Measurements from ENCODE around the gene NFYA. TPM values are rescaled to one million over a fixed set of nuclear protein-coding genes. Genes with fewer than 3 reads are reported as not detected.
A peak's percentile ranks its signal among the peaks of the same experiment; 100 is the strongest.

The NFYA gene
- total RNA-seq (10 to 100 TPM; 36.2 to 47.0 (median 42.2) TPM), total RNA-seq (28.3 to 127 (median 60.2) reads per million in 29 experiments)
- 34.3 TPM for total RNA-seq (2013)

DNA sequence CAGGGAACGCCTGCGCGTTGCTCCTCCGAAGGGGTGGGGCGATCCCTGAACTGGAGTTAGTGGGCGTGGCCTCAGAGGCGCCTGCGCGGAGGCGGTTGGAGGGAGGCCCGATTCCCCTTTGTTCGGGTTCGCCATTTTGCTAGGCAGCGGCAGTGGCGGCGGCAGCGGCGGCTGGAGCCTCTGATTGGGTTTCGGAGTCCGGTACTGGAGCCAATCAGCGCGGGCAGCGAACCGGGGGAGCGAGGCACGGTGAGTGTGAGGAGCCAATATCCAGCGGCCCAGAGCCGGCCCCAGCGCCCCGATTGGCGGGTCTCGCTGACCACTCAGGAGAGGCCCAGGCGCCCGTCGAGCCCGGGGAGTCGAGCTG, at the start of gene NFYA:
Gene NFYA, plus strand, starts transcription at position 139 of the 367 bp plus-strand sequence. CDS start 6,116 bp downstream, outside the sequence.
- DNase-seq (peak in 21 of 35 experiments; percentile 98 to 100 (median 100)), ATAC-seq (replicated peaks in 1 of 4) (peak; percentile 68 to 73 (median 72))
- Mint-ChIP-seq H3K9me3 (no peaks in the 10 kb centered on the region), H3K27ac (peak within 1 kb of the TSS; percentile 97 to 98), H3K36me3 (peaks cover 11% of the 10 kb centered on the region), H3K27me3 (no peaks in the 10 kb centered on the region), H3K4me3 (peak within 1 kb of the TSS; percentile 94 to 96 (median 95)), H3K4me1 (peaks cover 43 to 64% (median 55%) of the 10 kb centered on the region in 3 donors)
- H3K9me3 ChIP-seq = no peaks in the 10 kb centered on the region
- H3K4me3 ChIP-seq (ENCODE audit: control insufficient read depth in 1 of 2, extremely low read depth in 1 of 2, low read length in 1 of 2) = peak within 1 kb of the TSS; percentile 94
- CTCF ChIA-PET = interaction anchor here in 1 of 2 donors (1.2 kb wide), 1 partner anchor 45 kb away, joined by 6 read pairs; no protein-coding TSS in a partner anchor
- POLR2A ChIA-PET = interaction anchor here in 1 of 2 donors (0.6 kb wide), 1 partner anchor 10 kb away, joined by 7 read pairs; no protein-coding TSS in a partner anchor
- H3K36me3 ChIP-seq (ENCODE audit: control insufficient read depth in 2 of 2, extremely low read depth in 1 of 2, insufficient read depth in 1 of 2, low read length in 1 of 2) = peaks cover 0 to 26% of the 10 kb centered on the region in 2 donors
- no peaks in the 10 kb centered on the region for H3K27me3 ChIP-seq (replicated peaks in 1 of 2; ENCODE audit: control insufficient read depth in 2 of 2, extremely low read depth in 1 of 2, insufficient read depth in 2 of 2, low read length in 1 of 2)
- WGBS (ENCODE audit: insufficient coverage) = under 1% methylated on average over 37 of the region's 37 CpGs
- peak within 1 kb of the TSS; percentile 96 for H3K27ac ChIP-seq (ENCODE audit: low read length)
- H3K4me1 ChIP-seq (ENCODE audit: control insufficient read depth in 1 of 2, extremely low read depth in 1 of 2, insufficient read depth in 2 of 2, low read length in 2 of 2) = peaks cover 17 to 30% of the 10 kb centered on the region in 2 experiments

GRCh38 chr6:41023114-41023513, 49.7 kb upstream of the NFYA start:
- ChIA-PET POLR2A (no interaction called here), CTCF (no interaction called here)
- Mint-ChIP-seq H3K4me1 (peaks cover 12 to 13% (median 12%) of the 10 kb centered on the region in 3 donors), H3K27ac (no peak overlapping the region), H3K27me3 (peaks cover 0 to 2% of the 10 kb centered on the region in 2 donors), H3K9me3 (no peaks in the 10 kb centered on the region), H3K36me3 (peaks cover 13% of the 10 kb centered on the region), H3K4me3 (no peak overlapping the region)
- no peak for DNase-seq
- Histone ChIP-seq H3K36me3 (ENCODE audit: control insufficient read depth in 2 of 2, extremely low read depth in 1 of 2, insufficient read depth in 1 of 2, low read length in 1 of 2) (peaks cover 0 to 3% of the 10 kb centered on the region in 2 donors), H3K9me3 (no peaks in the 10 kb centered on the region), H3K27ac (ENCODE audit: low read length) (no peak overlapping the region), H3K4me3 (ENCODE audit: control insufficient read depth in 1 of 2, extremely low read depth in 1 of 2, low read length in 1 of 2) (no peak overlapping the region), H3K27me3 (replicated peaks in 1 of 2; ENCODE audit: control insufficient read depth in 2 of 2, extremely low read depth in 1 of 2, insufficient read depth in 2 of 2, low read length in 1 of 2) (no peaks in the 10 kb centered on the region), H3K4me1 (ENCODE audit: control insufficient read depth in 1 of 2, extremely low read depth in 1 of 2, insufficient read depth in 2 of 2, low read length in 2 of 2) (peaks cover 6 to 10% of the 10 kb centered on the region in 2 experiments)
- WGBS (ENCODE audit: insufficient coverage) = 89% methylated on average over 3 of the region's 3 CpGs
- ATAC-seq (replicated peaks in 1 of 4) = no peak

- H3K4me3 Mint-ChIP-seq = peak overlapping the region in 1 of 3 donors; percentile 11
- Histone ChIP-seq H3K4me3 (ENCODE audit: control insufficient read depth in 1 of 2, extremely low read depth in 1 of 2, low read length in 1 of 2) (no peak overlapping the region), H3K27me3 (replicated peaks in 1 of 2; ENCODE audit: control insufficient read depth in 2 of 2, extremely low read depth in 1 of 2, insufficient read depth in 2 of 2, low read length in 1 of 2) (no peaks in the 10 kb centered on the region), H3K4me1 (ENCODE audit: control insufficient read depth in 1 of 2, extremely low read depth in 1 of 2, insufficient read depth in 2 of 2, low read length in 2 of 2) (peaks cover 12 to 22% of the 10 kb centered on the region in 2 experiments), H3K27ac (ENCODE audit: low read length) (no peak overlapping the region), H3K36me3 (ENCODE audit: control insufficient read depth in 2 of 2, extremely low read depth in 1 of 2, insufficient read depth in 1 of 2, low read length in 1 of 2) (no peaks in the 10 kb centered on the region), H3K9me3 (no peaks in the 10 kb centered on the region)
- 87% methylated on average over 1 of the region's 3 CpGs for WGBS (ENCODE audit: insufficient coverage)
- no peaks in the 10 kb centered on the region for H3K27me3 Mint-ChIP-seq
- CTCF ChIA-PET = no interaction called here
- no peak for ATAC-seq (replicated peaks in 1 of 4)
- H3K9me3 Mint-ChIP-seq = no peaks in the 10 kb centered on the region
- DNase-seq = no peak
- peaks cover 23 to 26% (median 23%) of the 10 kb centered on the region in 3 donors for H3K4me1 Mint-ChIP-seq
- POLR2A ChIA-PET = no interaction called here
- H3K36me3 Mint-ChIP-seq = no peaks in the 10 kb centered on the region
- H3K27ac Mint-ChIP-seq = no peak overlapping the region
Observed at GRCh38 chr6:41025966-41026530, 46.7 kb upstream of the NFYA start.

DNA sequence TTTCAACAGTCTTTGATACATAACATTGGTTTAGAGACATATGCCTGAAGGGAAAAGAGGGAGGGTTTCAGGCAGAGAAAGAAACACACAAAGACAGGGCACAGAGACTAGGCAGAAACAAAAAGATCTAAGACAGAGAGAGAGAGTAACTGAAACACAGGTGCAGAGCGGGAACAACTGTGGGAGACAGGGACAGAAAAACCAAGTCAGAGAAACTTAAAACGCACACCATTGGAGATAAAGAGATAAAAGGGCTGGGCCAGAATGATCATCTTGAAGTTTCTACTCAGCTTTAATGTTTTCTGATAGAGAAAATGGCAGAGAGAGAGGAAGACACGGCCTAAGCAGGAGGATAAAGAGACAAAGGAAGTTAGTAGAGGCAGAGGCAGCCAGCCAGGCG, 45.5 kb upstream of the NFYA start:
- peaks cover 23 to 26% (median 23%) of the 10 kb centered on the region in 3 donors for H3K4me1 Mint-ChIP-seq

DNA sequence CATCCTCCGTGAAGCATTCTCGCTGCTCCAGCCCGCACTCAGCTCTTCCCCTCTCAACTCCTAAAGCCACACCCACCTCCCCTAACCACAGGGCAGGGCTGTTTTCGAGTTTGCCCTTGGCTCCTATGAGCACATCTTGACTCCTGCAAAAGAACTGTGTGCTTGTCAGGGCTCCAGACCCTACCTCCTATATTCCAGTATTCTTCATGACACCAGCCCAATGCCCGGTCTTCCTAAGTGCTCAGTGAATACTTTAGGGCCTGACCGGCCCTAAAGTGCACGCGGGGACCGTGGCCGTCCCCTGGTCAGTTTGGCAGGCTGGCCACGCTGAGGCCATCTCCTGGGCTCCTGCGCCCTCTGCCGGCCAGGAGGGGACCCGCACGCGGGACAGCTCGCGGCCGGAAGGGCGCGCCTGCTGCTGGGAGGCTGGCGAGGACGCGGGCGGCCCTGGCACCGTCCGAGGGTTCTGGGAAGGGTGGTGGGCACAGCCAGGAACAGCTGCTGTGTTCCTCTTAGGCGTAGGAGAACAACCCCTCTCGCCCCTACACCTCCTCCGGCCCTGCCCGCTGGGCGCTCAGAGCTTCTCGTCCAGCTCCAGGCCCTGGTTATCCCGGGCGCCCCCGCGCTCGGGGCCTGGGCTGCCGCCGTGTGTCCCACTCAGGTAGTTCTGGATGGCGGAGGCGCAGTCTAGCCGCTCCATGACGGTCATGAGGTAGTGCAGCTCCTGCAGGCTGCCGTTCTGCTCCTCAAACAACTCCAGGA, 44.8 kb upstream of the NFYA start:
- H3K36me3 ChIP-seq (ENCODE audit: control insufficient read depth in 2 of 2, extremely low read depth in 1 of 2, insufficient read depth in 1 of 2, low read length in 1 of 2) = no peaks in the 10 kb centered on the region
- ATAC-seq (replicated peaks in 1 of 4) = peak; percentile 88 to 91 (median 90)
- peaks cover 23 to 26% (median 23%) of the 10 kb centered on the region in 3 donors for H3K4me1 Mint-ChIP-seq
- no peaks in the 10 kb centered on the region for H3K27me3 ChIP-seq (replicated peaks in 1 of 2; ENCODE audit: control insufficient read depth in 2 of 2, extremely low read depth in 1 of 2, insufficient read depth in 2 of 2, low read length in 1 of 2)
- H3K36me3 Mint-ChIP-seq = no peaks in the 10 kb centered on the region
- no peaks in the 10 kb centered on the region for H3K9me3 Mint-ChIP-seq
- peak overlapping the region; percentile 68 to 75 for H3K4me3 ChIP-seq (ENCODE audit: control insufficient read depth in 1 of 2, extremely low read depth in 1 of 2, low read length in 1 of 2)
- CTCF ChIA-PET = interaction anchor here (0.5 to 1.9 kb wide), 11 partner anchors 9 to 1675 kb away, joined by 3 to 7 read pairs (median 4); partner anchors contain the start of genes NFYA (in 1 of the 2) and OARD1 (in 1 of the 2)
- POLR2A ChIA-PET = interaction anchor here in 1 of 2 donors (0.5 to 1.0 kb wide), 2 partner anchors 35 to 52 kb away, joined by 3 to 4 read pairs; no protein-coding TSS in a partner anchor
- peak overlapping the region; percentile 78 to 84 (median 81) for H3K4me3 Mint-ChIP-seq
- H3K27ac ChIP-seq (ENCODE audit: low read length) = peak overlapping the region; percentile 60
- H3K4me1 ChIP-seq (ENCODE audit: control insufficient read depth in 1 of 2, extremely low read depth in 1 of 2, insufficient read depth in 2 of 2, low read length in 2 of 2) = peaks cover 12 to 22% of the 10 kb centered on the region in 2 experiments
- no peaks in the 10 kb centered on the region for H3K27me3 Mint-ChIP-seq
- DNase-seq = peak; percentile 21 to 82 (median 57)
- H3K27ac Mint-ChIP-seq = peak overlapping the region; percentile 92 to 93
- no peaks in the 10 kb centered on the region for H3K9me3 ChIP-seq
- 1% methylated on average over 45 of the region's 45 CpGs for WGBS (ENCODE audit: insufficient coverage)

More for the DNA sequence above, 45.5 kb upstream of the NFYA start:
- ATAC-seq (replicated peaks in 1 of 4) = peak in 2 of 4 experiments; percentile 5 to 23
- Histone ChIP-seq H3K9me3 (no peaks in the 10 kb centered on the region), H3K4me1 (ENCODE audit: control insufficient read depth in 1 of 2, extremely low read depth in 1 of 2, insufficient read depth in 2 of 2, low read length in 2 of 2) (peaks cover 12 to 22% of the 10 kb centered on the region in 2 experiments), H3K36me3 (ENCODE audit: control insufficient read depth in 2 of 2, extremely low read depth in 1 of 2, insufficient read depth in 1 of 2, low read length in 1 of 2) (no peaks in the 10 kb centered on the region), H3K4me3 (ENCODE audit: control insufficient read depth in 1 of 2, extremely low read depth in 1 of 2, low read length in 1 of 2) (peak overlapping the region; percentile 68 to 75), H3K27me3 (replicated peaks in 1 of 2; ENCODE audit: control insufficient read depth in 2 of 2, extremely low read depth in 1 of 2, insufficient read depth in 2 of 2, low read length in 1 of 2) (no peaks in the 10 kb centered on the region), H3K27ac (ENCODE audit: low read length) (peak overlapping the region; percentile 50)
- no peaks in the 10 kb centered on the region for H3K27me3 Mint-ChIP-seq
- H3K36me3 Mint-ChIP-seq = no peaks in the 10 kb centered on the region
- peak overlapping the region; percentile 78 to 84 (median 81) for H3K4me3 Mint-ChIP-seq
- no peak for DNase-seq
- ChIA-PET POLR2A (no interaction called here), CTCF (interaction anchor here (0.9 to 1.9 kb wide), 5 partner anchors 13 to 155 kb away, joined by 3 to 7 read pairs (median 3); partner anchors contain the start of genes NFYA (in 1 of the 2) and OARD1 (in 1 of the 2))
- 74% methylated on average over 2 of the region's 4 CpGs for WGBS (ENCODE audit: insufficient coverage)
- H3K9me3 Mint-ChIP-seq = no peaks in the 10 kb centered on the region
- peak overlapping the region; percentile 92 to 93 for H3K27ac Mint-ChIP-seq

Measured in T-cell (primary cell).